HEK293 (cell line): ENCODE results near the gene SLC16A13.

ENCODE experiments used
- MYNN ChIP-seq: fragments of 450-650 bp; formaldehyde crosslinking; IDR thresholded peaks from 2 replicates; pipeline ENCODE4 v1.5.1; 2016; ENCODE audit warnings: missing biosample characterization, missing genetic modification characterization, borderline replicate concordance
- SETDB1 ChIP-seq: IDR thresholded peaks from one replicate; pipeline ENCODE4 v1.6.1; 2017; ENCODE audit warnings: mild to moderate bottlenecking, low read length, moderate library complexity, mixed read lengths; ENCODE audit not compliant: insufficient read length
- ZFP3 ChIP-seq: fragments of 450-650 bp; formaldehyde crosslinking; IDR thresholded peaks from 2 replicates; pipeline ENCODE4 v1.5.1; 2016; ENCODE audit warnings: low read depth, missing biosample characterization, missing genetic modification characterization
- ZNF157 ChIP-seq: fragments of 450-650 bp; formaldehyde crosslinking; IDR thresholded peaks from 2 replicates; pipeline ENCODE4 v1.5.1; 2016; ENCODE audit warnings: missing biosample characterization, missing genetic modification characterization
- TF ChIP-seq, protein P1 (sequence below): fragments of 450-650 bp; formaldehyde crosslinking; IDR thresholded peaks from 2 replicates; pipeline ENCODE4 v1.5.1; 2016; ENCODE audit warnings: missing biosample characterization, missing genetic modification characterization

GRCh38 chr17:6994666-6995256, 41.1 kb upstream of the SLC16A13 start:
- no peak for TF ChIP-seq ZFP3 (tag by site-specific recombination)
- TF ChIP-seq, protein P1, sequence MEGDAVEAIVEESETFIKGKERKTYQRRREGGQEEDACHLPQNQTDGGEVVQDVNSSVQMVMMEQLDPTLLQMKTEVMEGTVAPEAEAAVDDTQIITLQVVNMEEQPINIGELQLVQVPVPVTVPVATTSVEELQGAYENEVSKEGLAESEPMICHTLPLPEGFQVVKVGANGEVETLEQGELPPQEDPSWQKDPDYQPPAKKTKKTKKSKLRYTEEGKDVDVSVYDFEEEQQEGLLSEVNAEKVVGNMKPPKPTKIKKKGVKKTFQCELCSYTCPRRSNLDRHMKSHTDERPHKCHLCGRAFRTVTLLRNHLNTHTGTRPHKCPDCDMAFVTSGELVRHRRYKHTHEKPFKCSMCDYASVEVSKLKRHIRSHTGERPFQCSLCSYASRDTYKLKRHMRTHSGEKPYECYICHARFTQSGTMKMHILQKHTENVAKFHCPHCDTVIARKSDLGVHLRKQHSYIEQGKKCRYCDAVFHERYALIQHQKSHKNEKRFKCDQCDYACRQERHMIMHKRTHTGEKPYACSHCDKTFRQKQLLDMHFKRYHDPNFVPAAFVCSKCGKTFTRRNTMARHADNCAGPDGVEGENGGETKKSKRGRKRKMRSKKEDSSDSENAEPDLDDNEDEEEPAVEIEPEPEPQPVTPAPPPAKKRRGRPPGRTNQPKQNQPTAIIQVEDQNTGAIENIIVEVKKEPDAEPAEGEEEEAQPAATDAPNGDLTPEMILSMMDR, result no peak
- no peak for TF ChIP-seq ZNF157 (tag by site-specific recombination)
- no peak for TF ChIP-seq MYNN (tag by site-specific recombination)
- TF ChIP-seq SETDB1, result no peak
